PC-3 (cell line): ENCODE results near the gene GPR26. TPM values are rescaled to one million over a fixed set of nuclear protein-coding genes. Genes with fewer than 3 reads are reported as not detected.

ENCODE experiments used
- ATAC-seq: fragments of 200-7000 bp; cut with Tn5 transposase; 2 replicates; pipeline ENCODE4 v1.9.1; 2020; ENCODE audit warnings: mild to moderate bottlenecking, moderate library complexity
- BruUV-seq: library from RNA; stranded (reverse); fragments of 400-500 nt; replicated peaks from 2 replicates; lab custom pipeline; 2021; lab: Mats Ljungman, UMichigan
- CTCF ChIA-PET: fragments of 300-600 bp; sonication (Branson Sonifier 250); formaldehyde crosslinking; loops from one replicate; lab custom pipeline; 2022; ENCODE audit warnings: antibody characterized with exemption; lab: Charles Lee
- POLR2A ChIA-PET: fragments of 300-600 bp; sonication (Branson Sonifier 250); formaldehyde crosslinking; loops from one replicate; lab custom pipeline; 2022; ENCODE audit warnings: antibody characterized with exemption; ENCODE audit not compliant: unreplicated experiment; lab: Charles Lee
- DNase-seq: peaks from one replicate; pipeline ENCODE4 v3.0.0-alpha.2; 2015
- H2AFZ ChIP-seq: fragments of 300-600 bp; sonication (generic); 2 replicates; pipeline ENCODE4 v1.6.0; 2016; ENCODE audit warnings: antibody characterized with exemption, low read length
- H3F3A ChIP-seq: fragments of 300-600 bp; sonication (generic); one replicate; pipeline ENCODE4 v1.6.0; 2017; ENCODE audit warnings: antibody characterized with exemption, low read length, control low read depth, mild to moderate bottlenecking; ENCODE audit not compliant: unreplicated experiment
- H3K27ac ChIP-seq: fragments of 300-600 bp; sonication (generic); 2 replicates; pipeline ENCODE4 v1.5.1; 2016; ENCODE audit warnings: mild to moderate bottlenecking, low read length
- H3K27me3 ChIP-seq: fragments of 300-600 bp; sonication (generic); 2 replicates; pipeline ENCODE4 v1.6.1; 2016; ENCODE audit warnings: low read length, mixed read lengths
- H3K36me3 ChIP-seq: fragments of 300-600 bp; sonication (generic); 2 replicates; pipeline ENCODE4 v1.6.1; 2016; ENCODE audit warnings: low read depth, mixed run types, low read length, mixed read lengths
- H3K4me1 ChIP-seq: fragments of 300-600 bp; sonication (generic); 2 replicates; pipeline ENCODE4 v1.5.1; 2016; ENCODE audit warnings: low read length; ENCODE audit not compliant: insufficient read depth
- H3K4me2 ChIP-seq: fragments of 300-600 bp; sonication (generic); 2 replicates; pipeline ENCODE4 v1.6.0; 2016; ENCODE audit warnings: low read length
- H3K4me3 ChIP-seq: fragments of 300-600 bp; sonication (generic); 2 replicates; pipeline ENCODE4 v1.5.1; 2016; ENCODE audit warnings: mild to moderate bottlenecking, low read length, mixed read lengths
- H3K79me2 ChIP-seq: fragments of 300-600 bp; sonication (generic); 2 replicates; pipeline ENCODE4 v1.6.1; 2017; ENCODE audit warnings: low read length, mixed read lengths
- H3K9ac ChIP-seq: fragments of 300-600 bp; sonication (generic); 2 replicates; pipeline ENCODE4 v1.6.0; 2016; ENCODE audit warnings: mild to moderate bottlenecking, low read length
- H3K9me2 ChIP-seq: fragments of 300-600 bp; sonication (generic); replicated peaks from 2 replicates; pipeline ENCODE4 v1.6.1; 2016; ENCODE audit warnings: mixed run types, low read length, mixed read lengths
- H3K9me3 ChIP-seq: fragments of 300-600 bp; sonication (generic); 2 replicates; pipeline ENCODE4 v1.6.1; 2016; ENCODE audit warnings: low read length, mixed read lengths
- H4K20me1 ChIP-seq: fragments of 300-600 bp; sonication (generic); 2 replicates; pipeline ENCODE4 v1.6.1; 2016; ENCODE audit warnings: low read length, mixed read lengths
- CTCF ChIP-seq: fragments of 300-600 bp; sonication (generic); conservative IDR thresholded peaks from 2 replicates; pipeline ENCODE4 v1.5.1; 2017; ENCODE audit warnings: antibody characterized with exemption, low read depth, mild to moderate bottlenecking, low read length
- EZH2 ChIP-seq: fragments of 300-600 bp; sonication (generic); IDR thresholded peaks from one replicate; pipeline ENCODE4 v1.6.1; 2017; ENCODE audit warnings: antibody characterized with exemption, mild to moderate bottlenecking, low read length; ENCODE audit not compliant: unreplicated experiment
- EZH2phosphoT487 ChIP-seq: fragments of 300-600 bp; sonication (generic); IDR thresholded peaks from 2 replicates; pipeline ENCODE4 v1.6.1; 2018; ENCODE audit warnings: mild to moderate bottlenecking, antibody characterized with exemption, low read length, borderline replicate concordance
- intact Hi-C: fragments of 100-400 bp; cut with micrococcal nuclease; formaldehyde crosslinking; loops from 2 replicates; pipeline ENCODE4 v1.9.0; 2023
- total RNA-seq: library from RNA; depleted of rRNA; stranded (reverse); fragments of >200 nt; gene quantifications from 2 replicates; pipeline ENCODE4 v1.2.3, GENCODE V29; 2014

GPR26 gene
- total RNA-seq, 1 experiment from 2014 or later = not detected

DNA sequence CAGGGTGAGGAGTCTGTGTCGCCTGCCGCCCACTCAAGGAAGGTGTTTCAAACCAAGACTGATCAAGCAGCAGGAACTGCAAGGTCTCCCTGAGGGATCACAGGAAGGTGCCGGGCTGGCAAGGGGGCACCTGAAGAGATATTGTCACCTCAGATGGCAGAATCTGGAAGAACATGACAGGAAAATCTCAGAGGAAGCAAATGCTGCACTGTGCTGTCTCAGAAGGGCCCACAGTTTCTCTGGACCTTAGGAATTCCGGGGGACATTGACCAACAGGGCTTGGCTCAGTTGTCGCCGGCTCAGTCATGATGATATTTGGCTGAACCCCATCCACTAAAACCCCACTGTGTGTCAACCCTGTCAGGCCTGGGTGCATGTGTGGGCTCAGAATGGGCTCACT lies 31.9 kb upstream of the GPR26 start:
- H3K4me2 ChIP-seq = no peak overlapping the region
- no peaks in the 10 kb centered on the region for H3K36me3 ChIP-seq
- no peaks in the 10 kb centered on the region for H4K20me1 ChIP-seq
- no peak overlapping the region for H2AFZ ChIP-seq
- no peak overlapping the region for H3K4me3 ChIP-seq
- H3K9ac ChIP-seq = no peak overlapping the region
- H3F3A ChIP-seq = no peaks in the 10 kb centered on the region
- peaks cover 6% of the 10 kb centered on the region; the same call in 1 of the 2 replicates for H3K4me1 ChIP-seq
- no TSS peak for BruUV-seq
- H3K9me3 ChIP-seq = no peaks in the 10 kb centered on the region
- no peak for DNase-seq
- POLR2A ChIA-PET = no interaction called here
- H3K27ac ChIP-seq = no peak overlapping the region
- H3K27me3 ChIP-seq = no peaks in the 10 kb centered on the region
- no peaks in the 10 kb centered on the region for H3K9me2 ChIP-seq
- no peaks in the 10 kb centered on the region for H3K79me2 ChIP-seq
- ATAC-seq = no peak
- CTCF ChIA-PET = no interaction called here
- intact Hi-C loops = no loop called here
- TF ChIP-seq EZH2phosphoT487 (no peak), CTCF (no peak), EZH2 (no peak)

DNA sequence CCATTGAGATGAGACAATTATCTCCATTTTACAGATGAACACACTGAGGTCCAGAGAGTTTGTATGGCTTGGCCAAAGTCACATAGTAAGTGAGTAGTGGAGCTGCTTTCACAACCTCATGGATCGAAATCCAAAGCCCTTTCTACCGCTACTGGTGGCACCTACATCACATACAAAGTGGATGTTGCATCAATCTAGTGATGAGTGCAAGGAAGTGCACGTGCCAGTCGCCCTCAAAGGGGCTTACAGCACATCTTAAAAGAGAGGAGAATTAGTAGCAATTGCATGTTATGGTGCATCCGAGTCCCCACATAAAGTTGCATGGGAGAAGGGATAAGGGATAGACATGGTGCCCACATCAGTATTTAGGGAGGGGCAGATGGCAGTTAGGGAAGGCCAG lies 31.0 kb upstream of the GPR26 start:
- H3K4me1 ChIP-seq = peaks cover 6% of the 10 kb centered on the region; the same call in 1 of the 2 replicates
- CTCF ChIA-PET = no interaction called here

DNA sequence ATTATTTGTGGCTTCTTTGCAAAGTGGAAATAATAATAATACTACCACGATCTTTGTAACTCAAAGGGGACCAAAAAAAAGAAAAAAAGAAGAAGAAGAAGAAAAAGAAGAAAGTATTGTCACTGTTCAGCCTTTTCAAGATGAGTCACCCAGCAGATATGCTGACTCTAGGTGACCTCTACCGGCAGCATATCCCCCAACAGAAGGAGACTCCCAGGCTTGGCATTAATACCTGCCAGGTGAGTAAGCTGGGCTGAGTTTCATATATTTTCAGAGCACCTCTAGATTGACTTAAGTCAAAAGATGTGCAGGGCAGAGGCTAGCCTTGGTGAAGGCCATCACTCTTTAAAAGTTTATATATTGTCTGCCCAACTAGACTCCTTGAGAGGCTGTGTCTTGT lies 30.4 kb upstream of the GPR26 start:
- TF ChIP-seq CTCF (0 out of 2 replicates have a peak, but pooled peaks have one; percentile 7), EZH2 (no peak)
- Histone ChIP-seq H3K9me2 (no peaks in the 10 kb centered on the region), H2AFZ (no peak overlapping the region), H3K9me3 (no peaks in the 10 kb centered on the region), H3K4me1 (peaks cover 6% of the 10 kb centered on the region; the same call in 1 of the 2 replicates), H3K27ac (no peak overlapping the region), H3F3A (no peaks in the 10 kb centered on the region), H3K4me3 (no peak overlapping the region), H3K36me3 (no peaks in the 10 kb centered on the region), H3K9ac (no peak overlapping the region), H3K27me3 (no peaks in the 10 kb centered on the region), H4K20me1 (no peaks in the 10 kb centered on the region), H3K4me2 (0 out of 2 replicates have a peak overlapping the region, but pooled peaks have one; percentile 13), H3K79me2 (no peaks in the 10 kb centered on the region)
- intact Hi-C loops = no loop called here
- DNase-seq = peak; percentile 62
- ChIA-PET POLR2A (no interaction called here), CTCF (no interaction called here)
- ATAC-seq = no peak
- BruUV-seq = no TSS peak

More for the DNA sequence above, 31.0 kb upstream of the GPR26 start:
- H3K79me2 ChIP-seq = no peaks in the 10 kb centered on the region
- no peaks in the 10 kb centered on the region for H3K9me2 ChIP-seq
- DNase-seq = no peak
- intact Hi-C loops = no loop called here
- H2AFZ ChIP-seq = no peak overlapping the region
- ATAC-seq = no peak
- no peaks in the 10 kb centered on the region for H3K27me3 ChIP-seq
- POLR2A ChIA-PET = no interaction called here
- H3K4me3 ChIP-seq = no peak overlapping the region
- no peaks in the 10 kb centered on the region for H3K9me3 ChIP-seq
- H4K20me1 ChIP-seq = no peaks in the 10 kb centered on the region
- H3K4me2 ChIP-seq = no peak overlapping the region
- no peak for TF ChIP-seq EZH2
- H3K36me3 ChIP-seq = no peaks in the 10 kb centered on the region
- H3F3A ChIP-seq = no peaks in the 10 kb centered on the region
- H3K27ac ChIP-seq = no peak overlapping the region
- H3K9ac ChIP-seq = no peak overlapping the region
- no TSS peak for BruUV-seq
